ENCODE data around the gene TRIM24.

DNA sequence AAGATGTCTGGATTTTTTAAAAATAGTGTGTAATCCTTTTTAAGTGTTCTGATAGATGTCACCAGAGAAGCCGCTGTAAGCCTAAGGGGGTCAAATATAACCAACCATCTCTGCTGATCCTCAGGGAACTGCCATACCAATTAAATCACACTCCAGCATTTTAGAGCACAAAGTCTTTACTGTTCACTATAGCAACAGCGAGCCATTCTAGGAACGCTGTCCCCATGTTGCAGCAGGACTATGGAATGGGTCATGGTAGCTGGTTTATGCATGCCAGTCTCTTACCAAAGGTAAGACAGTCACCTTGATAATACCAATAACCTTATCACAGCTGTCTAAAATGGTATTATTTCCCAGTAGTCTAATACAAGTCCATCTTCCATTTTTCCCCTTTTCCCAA, 33.5 kb downstream of the TRIM24 start:
- TF ChIP-seq POLR2A (IDR thresholded peaks at IDR 0.05) (no peak), EP300 (IDR thresholded peaks at IDR 0.05) (no peak)
- TF ChIP-seq, protein P1, sequence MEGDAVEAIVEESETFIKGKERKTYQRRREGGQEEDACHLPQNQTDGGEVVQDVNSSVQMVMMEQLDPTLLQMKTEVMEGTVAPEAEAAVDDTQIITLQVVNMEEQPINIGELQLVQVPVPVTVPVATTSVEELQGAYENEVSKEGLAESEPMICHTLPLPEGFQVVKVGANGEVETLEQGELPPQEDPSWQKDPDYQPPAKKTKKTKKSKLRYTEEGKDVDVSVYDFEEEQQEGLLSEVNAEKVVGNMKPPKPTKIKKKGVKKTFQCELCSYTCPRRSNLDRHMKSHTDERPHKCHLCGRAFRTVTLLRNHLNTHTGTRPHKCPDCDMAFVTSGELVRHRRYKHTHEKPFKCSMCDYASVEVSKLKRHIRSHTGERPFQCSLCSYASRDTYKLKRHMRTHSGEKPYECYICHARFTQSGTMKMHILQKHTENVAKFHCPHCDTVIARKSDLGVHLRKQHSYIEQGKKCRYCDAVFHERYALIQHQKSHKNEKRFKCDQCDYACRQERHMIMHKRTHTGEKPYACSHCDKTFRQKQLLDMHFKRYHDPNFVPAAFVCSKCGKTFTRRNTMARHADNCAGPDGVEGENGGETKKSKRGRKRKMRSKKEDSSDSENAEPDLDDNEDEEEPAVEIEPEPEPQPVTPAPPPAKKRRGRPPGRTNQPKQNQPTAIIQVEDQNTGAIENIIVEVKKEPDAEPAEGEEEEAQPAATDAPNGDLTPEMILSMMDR (IDR thresholded peaks at IDR 0.05) = no peak

Measured in ovary (tissue), 3 donors.